Glomerular visceral epithelial cell (primary cell): Measurements from ENCODE around the gene LPAR2.

Experiments used
- DNase-seq: peaks from one replicate; pipeline ENCODE4 v3.0.0-alpha.2; 2016; ENCODE audit errors: extremely low spot score

LPAR2 gene

GRCh38 chr19:19653597-19654147 lies 25.7 kb upstream of the LPAR2 start:
- DNase-seq: no peak

GRCh38 chr19:19652482-19653295 lies 24.7 kb upstream of the LPAR2 start:
- peak; percentile 32 for DNase-seq

GRCh38 chr19:19651076-19651475 lies 23.1 kb upstream of the LPAR2 start:
- DNase-seq: no peak

GRCh38 chr19:19650331-19650730 lies 22.3 kb upstream of the LPAR2 start:
- no peak for DNase-seq

GRCh38 chr19:19649580-19649995 lies 21.6 kb upstream of the LPAR2 start:
- DNase-seq: no peak

- DNase-seq: no peak
Measured at GRCh38 chr19:19649155-19649554, 21.1 kb upstream of the LPAR2 start.

- DNase-seq: no peak
Measured at GRCh38 chr19:19647037-19647835, 19.2 kb upstream of the LPAR2 start.

- no peak for DNase-seq
Measured at GRCh38 chr19:19645233-19645870, 17.3 kb upstream of the LPAR2 start.

GRCh38 chr19:19644054-19644388 lies 16.0 kb upstream of the LPAR2 start:
- DNase-seq: no peak

GRCh38 chr19:19643158-19644053 lies 15.4 kb upstream of the LPAR2 start, which contains the start of gene GMIP:
Gene GMIP, minus strand, starts transcription at chr19:19643657. Its CDS starts 128 bp downstream, at chr19:19643529.
- DNase-seq: peak; percentile 73

- no peak for DNase-seq
Measured at GRCh38 chr19:19642506-19643157, 14.6 kb upstream of the LPAR2 start.

GRCh38 chr19:19637523-19638251 lies 9.7 kb upstream of the LPAR2 start:
- DNase-seq: no peak

- no peak for DNase-seq
Measured at GRCh38 chr19:19637186-19637522, 9.1 kb upstream of the LPAR2 start.

- no peak for DNase-seq
Measured at GRCh38 chr19:19636573-19637185, 8.7 kb upstream of the LPAR2 start.

GRCh38 chr19:19635313-19635702 lies 7.3 kb upstream of the LPAR2 start:
- no peak for DNase-seq

GRCh38 chr19:19634516-19635312 lies 6.7 kb upstream of the LPAR2 start:
- DNase-seq: no peak

GRCh38 chr19:19633711-19634515 lies 5.9 kb upstream of the LPAR2 start:
- no peak for DNase-seq

- DNase-seq: no peak
Measured at GRCh38 chr19:19632661-19633060, 4.6 kb upstream of the LPAR2 start.
